CD14-positive monocyte (primary cell): ENCODE results near the gene BRIP1. TPM values are rescaled to one million over a fixed set of nuclear protein-coding genes. Genes with fewer than 3 reads are reported as not detected.

Source experiments
- DNase-seq, 3 donors: peaks; one replicate each; pipeline ENCODE4 v3.0.0-alpha.2; 2011 to 2022
- H2AFZ ChIP-seq: 2 replicates; pipeline ENCODE4 v1.6.0; 2012; ENCODE audit warnings: mild to moderate bottlenecking, low read depth, low read length, inconsistent platforms; ENCODE audit not compliant: insufficient read depth, poor library complexity, severe bottlenecking
- H3K27ac ChIP-seq, 2 donors: 1 replicate in 1 of 2; 2 replicates in 1 of 2; pipeline ENCODE4 v1.5.1; 2012 to 2013; ENCODE audit warnings: low read length in 2 of 2, control low read depth in 1 of 2, inconsistent platforms in 1 of 2, low read depth in 1 of 2, mild to moderate bottlenecking in 1 of 2
- H3K27me3 ChIP-seq, 2 donors: one replicate each; pipeline versions ENCODE4 v1.6.0 to v1.6.1; 2011 to 2013; ENCODE audit warnings: low read length in 2 of 2; ENCODE audit not compliant: control insufficient read depth in 2 of 2, insufficient read depth in 2 of 2
- H3K36me3 ChIP-seq, 2 donors: replicated peaks in 1 of 2; 1 replicate in 1 of 2; 2 replicates in 1 of 2; pipeline versions ENCODE4 v1.5.1 to v1.6.1; 2012 to 2013; ENCODE audit warnings: low read length in 2 of 2, control low read depth in 1 of 2, inconsistent platforms in 1 of 2, mild to moderate bottlenecking in 1 of 2; ENCODE audit not compliant: insufficient read depth in 2 of 2, control insufficient read depth in 1 of 2
- H3K4me1 ChIP-seq, 2 donors: 1 replicate in 1 of 2; 2 replicates in 1 of 2; pipeline versions ENCODE4 v1.5.1 to v1.6.1; 2012 to 2013; ENCODE audit warnings: low read length in 2 of 2, control low read depth in 1 of 2, inconsistent platforms in 1 of 2, mild to moderate bottlenecking in 1 of 2, moderate library complexity in 1 of 2; ENCODE audit not compliant: insufficient read depth in 2 of 2, control insufficient read depth in 1 of 2
- H3K4me2 ChIP-seq: replicated peaks from 2 replicates; pipeline ENCODE3; 2012; ENCODE audit warnings: low read length, moderate library complexity, mild to moderate bottlenecking; ENCODE audit not compliant: poor library complexity, severe bottlenecking; ENCODE audit errors: extremely low read depth
- H3K4me3 ChIP-seq, 3 experiments: fragments of 200-600 bp in 1 of 3; sonication (generic) in 1 of 3; replicated peaks in 1 of 3; 1 replicate in 2 of 3; 2 replicates in 1 of 3; pipeline ENCODE4 v1.5.1; 2011 to 2013; ENCODE audit warnings: low read length in 3 of 3, mild to moderate bottlenecking in 3 of 3, control low read depth in 2 of 3, low read depth in 2 of 3, inconsistent platforms in 1 of 3, moderate library complexity in 1 of 3
- H3K79me2 ChIP-seq: 2 replicates; pipeline ENCODE4 v1.6.0; 2012; ENCODE audit warnings: mild to moderate bottlenecking, control low read depth, inconsistent platforms, low read length, moderate library complexity; ENCODE audit not compliant: insufficient read depth
- H3K9ac ChIP-seq: 2 replicates; pipeline ENCODE4 v1.6.0; 2017; ENCODE audit warnings: low read length, mild to moderate bottlenecking; ENCODE audit not compliant: insufficient read depth, poor library complexity, severe bottlenecking
- H3K9me3 ChIP-seq, 2 donors: replicated peaks in 1 of 2; 1 replicate in 1 of 2; 2 replicates in 1 of 2; pipeline versions ENCODE4 v1.5.1 to v1.6.1; 2012 to 2013; ENCODE audit warnings: low read length in 2 of 2, control low read depth in 1 of 2; ENCODE audit not compliant: control insufficient read depth in 1 of 2, insufficient read depth in 1 of 2
- H4K20me1 ChIP-seq: 2 replicates; pipeline ENCODE4 v1.6.0; 2012; ENCODE audit warnings: mild to moderate bottlenecking, low read length, control low read depth, moderate library complexity; ENCODE audit not compliant: insufficient read depth
- H3K27ac Mint-ChIP-seq, 7 donors: one replicate each; pipeline ENCODE4 v1.8.0; 2020; ENCODE audit warnings: mild to moderate bottlenecking in 7 of 7, mixed read lengths in 7 of 7, moderate library complexity in 6 of 7, inconsistent platforms in 2 of 7
- H3K27me3 Mint-ChIP-seq, 3 donors: one replicate each; pipeline ENCODE4 v1.8.0; 2021 to 2022; ENCODE audit warnings: low read depth in 3 of 3, mild to moderate bottlenecking in 3 of 3, mixed read lengths in 3 of 3, moderate library complexity in 3 of 3, inconsistent platforms in 1 of 3
- H3K36me3 Mint-ChIP-seq, 2 donors: one replicate each; pipeline ENCODE4 v1.8.0; 2020; ENCODE audit warnings: mixed read lengths in 2 of 2, inconsistent platforms in 1 of 2, mild to moderate bottlenecking in 1 of 2
- H3K4me1 Mint-ChIP-seq: one replicate; pipeline ENCODE4 v1.8.0; 2020; ENCODE audit warnings: mild to moderate bottlenecking, mixed read lengths
- H3K4me3 Mint-ChIP-seq, 2 donors: one replicate each; pipeline ENCODE4 v1.8.0; 2020; ENCODE audit warnings: mild to moderate bottlenecking in 2 of 2, mixed read lengths in 2 of 2, moderate library complexity in 1 of 2
- H3K9me3 Mint-ChIP-seq, 7 donors: one replicate each; pipeline ENCODE4 v1.8.0; 2020 to 2022; ENCODE audit warnings: mixed read lengths in 7 of 7, mild to moderate bottlenecking in 6 of 7, moderate library complexity in 6 of 7, inconsistent platforms in 2 of 7
- WGBS: methylation state at CpG from one replicate; pipeline ENCODE4 v1.1.5; 2013; ENCODE audit warnings: missing lambda C conversion rate; ENCODE audit not compliant: insufficient coverage; 5-methylcytosine and 5-hydroxymethylcytosine counted together
- intact Hi-C, 2 donors: fragments of 100-400 bp; cut with micrococcal nuclease; formaldehyde crosslinking; loops; one replicate each; pipeline versions ENCODE4 v1.15.0 to v1.15.1; 2023
- polyA plus RNA-seq, 3 donors: library from polyadenylated mRNA; depleted of rRNA in 1 of 3; unstranded in 2 of 3; stranded (reverse) in 1 of 3; fragments of 300-500 nt in 2 of 3; fragments of >200 nt in 1 of 3; fragmentation: Illumina TruSeq in 2 of 3; gene quantifications; 1 replicate in 2 of 3; 2 replicates in 1 of 3; pipeline ENCODE4 v1.2.3, GENCODE V29; 2012 to 2021
- TF ChIP-seq, protein P1 (sequence below): fragments of 200-600 bp; IDR thresholded peaks from one replicate; pipeline ENCODE4 v1.8.0; 2022; ENCODE audit warnings: antibody characterized with exemption, mild to moderate bottlenecking

Gene BRIP1
- polyA plus RNA-seq, 3 donors: 0.11 to 0.12 TPM; not detected in 1

DNA sequence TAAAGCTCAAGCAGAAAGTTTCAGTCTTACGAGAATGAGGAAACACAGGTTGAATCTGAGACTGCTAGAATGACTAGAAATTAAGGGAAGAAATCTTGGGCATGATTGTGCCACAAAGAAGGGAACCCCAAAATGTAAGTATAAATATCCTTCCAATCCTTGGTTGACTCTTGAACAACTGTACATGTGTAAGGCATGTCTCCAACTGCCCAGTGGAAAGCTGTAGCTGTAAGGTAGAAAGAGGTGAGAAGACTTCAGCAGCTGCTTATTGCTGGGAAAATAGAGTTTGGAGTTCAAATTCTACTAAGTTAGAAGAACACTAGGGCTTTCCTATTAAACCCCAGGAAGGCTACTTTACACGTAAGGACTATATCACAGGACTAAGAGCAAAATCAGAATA, 212.6 kb downstream of the BRIP1 start:
- no peak overlapping the region for H3K9ac ChIP-seq
- intact Hi-C loops: no loop called here
- no peaks in the 10 kb centered on the region for H3K36me3 ChIP-seq
- no peak for DNase-seq
- TF ChIP-seq, protein P1, sequence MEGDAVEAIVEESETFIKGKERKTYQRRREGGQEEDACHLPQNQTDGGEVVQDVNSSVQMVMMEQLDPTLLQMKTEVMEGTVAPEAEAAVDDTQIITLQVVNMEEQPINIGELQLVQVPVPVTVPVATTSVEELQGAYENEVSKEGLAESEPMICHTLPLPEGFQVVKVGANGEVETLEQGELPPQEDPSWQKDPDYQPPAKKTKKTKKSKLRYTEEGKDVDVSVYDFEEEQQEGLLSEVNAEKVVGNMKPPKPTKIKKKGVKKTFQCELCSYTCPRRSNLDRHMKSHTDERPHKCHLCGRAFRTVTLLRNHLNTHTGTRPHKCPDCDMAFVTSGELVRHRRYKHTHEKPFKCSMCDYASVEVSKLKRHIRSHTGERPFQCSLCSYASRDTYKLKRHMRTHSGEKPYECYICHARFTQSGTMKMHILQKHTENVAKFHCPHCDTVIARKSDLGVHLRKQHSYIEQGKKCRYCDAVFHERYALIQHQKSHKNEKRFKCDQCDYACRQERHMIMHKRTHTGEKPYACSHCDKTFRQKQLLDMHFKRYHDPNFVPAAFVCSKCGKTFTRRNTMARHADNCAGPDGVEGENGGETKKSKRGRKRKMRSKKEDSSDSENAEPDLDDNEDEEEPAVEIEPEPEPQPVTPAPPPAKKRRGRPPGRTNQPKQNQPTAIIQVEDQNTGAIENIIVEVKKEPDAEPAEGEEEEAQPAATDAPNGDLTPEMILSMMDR: no peak
- Mint-ChIP-seq H3K27me3 (peaks cover 0 to under 1% (median 0%) of the 10 kb centered on the region in 3 donors), H3K36me3 (no peaks in the 10 kb centered on the region), H3K9me3 (peaks cover 10 to 29% (median 13%) of the 10 kb centered on the region in 7 donors), H3K4me1 (no peaks in the 10 kb centered on the region), H3K27ac (no peak overlapping the region), H3K4me3 (no peak overlapping the region)
- peaks cover 4 to 7% of the 10 kb centered on the region in 2 donors for H3K9me3 ChIP-seq
- H3K27me3 ChIP-seq: no peaks in the 10 kb centered on the region
- no peaks in the 10 kb centered on the region for H3K79me2 ChIP-seq
- H3K4me2 ChIP-seq: no peak overlapping the region
- no peaks in the 10 kb centered on the region for H4K20me1 ChIP-seq
- H3K27ac ChIP-seq: no peak overlapping the region
- WGBS: no CpG with 5 or more reads among the region's 2 CpGs
- H3K4me1 ChIP-seq: no peaks in the 10 kb centered on the region
- no peak overlapping the region for H2AFZ ChIP-seq
- H3K4me3 ChIP-seq: no peak overlapping the region

DNA sequence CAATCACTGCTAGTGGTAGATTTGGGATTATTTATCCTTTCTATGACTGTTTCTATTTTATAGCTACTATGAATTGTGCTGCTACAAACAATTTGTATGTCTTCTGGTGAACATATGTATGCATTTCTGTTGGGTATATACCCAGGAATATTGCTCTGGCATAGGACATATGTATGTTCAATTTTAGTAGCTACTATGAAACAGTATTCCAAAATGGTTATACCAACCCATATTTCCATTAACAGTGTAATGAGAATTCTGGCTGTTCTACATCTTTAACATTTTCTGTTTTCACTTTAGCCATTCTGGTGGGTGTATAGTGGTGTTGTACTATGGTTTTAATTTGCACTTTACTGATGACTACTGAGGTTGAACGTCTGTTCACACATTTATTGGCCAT, 214.7 kb downstream of the BRIP1 start:
- no peaks in the 10 kb centered on the region for H4K20me1 ChIP-seq
- H3K4me3 Mint-ChIP-seq: no peak overlapping the region
- H3K4me1 Mint-ChIP-seq: no peaks in the 10 kb centered on the region
- H3K4me1 ChIP-seq: no peaks in the 10 kb centered on the region
- DNase-seq: no peak
- no peak overlapping the region for H3K9ac ChIP-seq
- H3K27me3 ChIP-seq: no peaks in the 10 kb centered on the region
- TF ChIP-seq, protein P1: no peak
- no peaks in the 10 kb centered on the region for H3K79me2 ChIP-seq
- intact Hi-C loops: no loop called here
- no peak overlapping the region for H2AFZ ChIP-seq
- H3K27me3 Mint-ChIP-seq: peaks cover 0 to 4% (median 3%) of the 10 kb centered on the region in 3 donors
- H3K9me3 Mint-ChIP-seq: peaks cover 10 to 24% (median 13%) of the 10 kb centered on the region in 7 donors
- H3K27ac Mint-ChIP-seq: no peak overlapping the region
- no peak overlapping the region for H3K27ac ChIP-seq
- 80% methylated on average over 1 of the region's 1 CpG for WGBS
- no peaks in the 10 kb centered on the region for H3K36me3 Mint-ChIP-seq
- no peak overlapping the region for H3K4me3 ChIP-seq
- H3K9me3 ChIP-seq: peaks cover 2 to 7% of the 10 kb centered on the region in 2 donors
- no peaks in the 10 kb centered on the region for H3K36me3 ChIP-seq
- H3K4me2 ChIP-seq: no peak overlapping the region
